HEK293 (cell line): ENCODE measurements around the gene ACAP1.

Experiments
- BCL11A ChIP-seq: fragments of 450-650 bp; formaldehyde crosslinking; IDR thresholded peaks from 2 replicates; pipeline ENCODE4 v1.5.1; 2016; ENCODE audit warnings: low read depth, missing biosample characterization, missing genetic modification characterization
- GLIS2 ChIP-seq: fragments of 450-650 bp; formaldehyde crosslinking; IDR thresholded peaks from 2 replicates; pipeline ENCODE4 v1.5.1; 2016; ENCODE audit warnings: missing biosample characterization, missing genetic modification characterization
- REPIN1 ChIP-seq: fragments of 450-650 bp; formaldehyde crosslinking; IDR thresholded peaks from 2 replicates; pipeline ENCODE4 v1.5.1; 2017; ENCODE audit warnings: missing biosample characterization, missing genetic modification characterization, low read depth
- SP2 ChIP-seq: fragments of 450-650 bp; formaldehyde crosslinking; IDR thresholded peaks from 2 replicates; pipeline ENCODE4 v1.5.1; 2016; ENCODE audit warnings: missing biosample characterization, missing genetic modification characterization
- WT1 ChIP-seq: fragments of 450-650 bp; formaldehyde crosslinking; IDR thresholded peaks from 2 replicates; pipeline ENCODE4 v1.5.1; 2016; ENCODE audit warnings: missing biosample characterization, missing genetic modification characterization
- ZBTB20 ChIP-seq: fragments of 450-650 bp; formaldehyde crosslinking; IDR thresholded peaks from 2 replicates; pipeline ENCODE4 v1.5.1; 2016; ENCODE audit warnings: missing biosample characterization, missing genetic modification characterization
- ZNF114 ChIP-seq: fragments of 450-650 bp; formaldehyde crosslinking; IDR thresholded peaks from 2 replicates; pipeline ENCODE4 v1.5.0; 2017; ENCODE audit warnings: missing biosample characterization, missing genetic modification characterization
- ZNF155 ChIP-seq: fragments of 450-650 bp; formaldehyde crosslinking; IDR thresholded peaks from 2 replicates; pipeline ENCODE4 v1.5.1; 2016; ENCODE audit warnings: missing biosample characterization, missing genetic modification characterization
- ZNF16 ChIP-seq: fragments of 450-650 bp; formaldehyde crosslinking; IDR thresholded peaks from 2 replicates; pipeline ENCODE4 v1.5.1; 2016; ENCODE audit warnings: low read depth, missing biosample characterization, missing genetic modification characterization
- ZNF2 ChIP-seq: fragments of 450-650 bp; formaldehyde crosslinking; IDR thresholded peaks from 2 replicates; pipeline ENCODE4 v1.5.1; 2016; ENCODE audit warnings: missing biosample characterization, missing genetic modification characterization
- ZNF221 ChIP-seq: fragments of 450-650 bp; formaldehyde crosslinking; IDR thresholded peaks from 2 replicates; pipeline ENCODE4 v1.5.1; 2017; ENCODE audit warnings: missing biosample characterization, missing genetic modification characterization, borderline replicate concordance
- ZNF292 ChIP-seq: fragments of 450-650 bp; formaldehyde crosslinking; IDR thresholded peaks from 2 replicates; pipeline ENCODE4 v1.5.1; 2016; ENCODE audit warnings: low read depth, missing biosample characterization, missing genetic modification characterization, borderline replicate concordance
- ZNF394 ChIP-seq: fragments of 450-650 bp; formaldehyde crosslinking; IDR thresholded peaks from 2 replicates; pipeline ENCODE4 v1.5.1; 2016; ENCODE audit warnings: missing biosample characterization, missing genetic modification characterization, mild to moderate bottlenecking, moderate library complexity, borderline replicate concordance
- ZNF473 ChIP-seq: fragments of 450-650 bp; formaldehyde crosslinking; IDR thresholded peaks from 2 replicates; pipeline ENCODE4 v1.5.1; 2017; ENCODE audit warnings: missing biosample characterization, missing genetic modification characterization
- ZNF548 ChIP-seq: fragments of 450-650 bp; formaldehyde crosslinking; IDR thresholded peaks from 2 replicates; pipeline ENCODE4 v1.5.1; 2016; ENCODE audit warnings: missing biosample characterization, missing genetic modification characterization
- ZNF792 ChIP-seq: fragments of 450-650 bp; formaldehyde crosslinking; IDR thresholded peaks from 2 replicates; pipeline ENCODE4 v1.5.1; 2016; ENCODE audit warnings: missing biosample characterization, missing genetic modification characterization
- ZNF837 ChIP-seq: fragments of 450-650 bp; formaldehyde crosslinking; IDR thresholded peaks from 2 replicates; pipeline ENCODE4 v1.5.1; 2016; ENCODE audit warnings: missing biosample characterization, missing genetic modification characterization
- TF ChIP-seq, protein P1 (sequence below): fragments of 450-650 bp; formaldehyde crosslinking; IDR thresholded peaks from 2 replicates; pipeline ENCODE4 v1.5.0; 2017; ENCODE audit warnings: missing biosample characterization, missing genetic modification characterization, borderline replicate concordance
- TF ChIP-seq, protein P2 (sequence below): fragments of 450-650 bp; formaldehyde crosslinking; IDR thresholded peaks from 2 replicates; pipeline ENCODE4 v1.5.1; 2016; ENCODE audit warnings: missing biosample characterization, missing genetic modification characterization, low read depth
- TF ChIP-seq, protein P3 (sequence below): fragments of 450-650 bp; formaldehyde crosslinking; IDR thresholded peaks from 2 replicates; pipeline ENCODE4 v1.5.1; 2016; ENCODE audit warnings: missing biosample characterization, missing genetic modification characterization
- TF ChIP-seq, protein P4 (sequence below): fragments of 450-650 bp; formaldehyde crosslinking; IDR thresholded peaks from 2 replicates; pipeline ENCODE4 v1.5.1; 2016; ENCODE audit warnings: missing biosample characterization, missing genetic modification characterization
- TF ChIP-seq, protein P5 (sequence below): fragments of 450-650 bp; formaldehyde crosslinking; IDR thresholded peaks from 2 replicates; pipeline ENCODE4 v1.5.1; 2017; ENCODE audit warnings: missing biosample characterization, missing genetic modification characterization
- TF ChIP-seq, protein P6 (sequence below): fragments of 450-650 bp; formaldehyde crosslinking; IDR thresholded peaks from 2 replicates; pipeline ENCODE4 v1.5.1; 2017; ENCODE audit warnings: missing biosample characterization, mild to moderate bottlenecking, missing genetic modification characterization, moderate library complexity
- TF ChIP-seq, protein P7 (sequence below): fragments of 450-650 bp; formaldehyde crosslinking; IDR thresholded peaks from 2 replicates; pipeline ENCODE4 v1.5.1; 2016; ENCODE audit warnings: missing biosample characterization, missing genetic modification characterization
- TF ChIP-seq, protein P8 (sequence below): fragments of 450-650 bp; formaldehyde crosslinking; IDR thresholded peaks from 2 replicates; pipeline ENCODE4 v1.5.1; 2016; ENCODE audit warnings: missing biosample characterization, missing genetic modification characterization

Gene ACAP1

DNA sequence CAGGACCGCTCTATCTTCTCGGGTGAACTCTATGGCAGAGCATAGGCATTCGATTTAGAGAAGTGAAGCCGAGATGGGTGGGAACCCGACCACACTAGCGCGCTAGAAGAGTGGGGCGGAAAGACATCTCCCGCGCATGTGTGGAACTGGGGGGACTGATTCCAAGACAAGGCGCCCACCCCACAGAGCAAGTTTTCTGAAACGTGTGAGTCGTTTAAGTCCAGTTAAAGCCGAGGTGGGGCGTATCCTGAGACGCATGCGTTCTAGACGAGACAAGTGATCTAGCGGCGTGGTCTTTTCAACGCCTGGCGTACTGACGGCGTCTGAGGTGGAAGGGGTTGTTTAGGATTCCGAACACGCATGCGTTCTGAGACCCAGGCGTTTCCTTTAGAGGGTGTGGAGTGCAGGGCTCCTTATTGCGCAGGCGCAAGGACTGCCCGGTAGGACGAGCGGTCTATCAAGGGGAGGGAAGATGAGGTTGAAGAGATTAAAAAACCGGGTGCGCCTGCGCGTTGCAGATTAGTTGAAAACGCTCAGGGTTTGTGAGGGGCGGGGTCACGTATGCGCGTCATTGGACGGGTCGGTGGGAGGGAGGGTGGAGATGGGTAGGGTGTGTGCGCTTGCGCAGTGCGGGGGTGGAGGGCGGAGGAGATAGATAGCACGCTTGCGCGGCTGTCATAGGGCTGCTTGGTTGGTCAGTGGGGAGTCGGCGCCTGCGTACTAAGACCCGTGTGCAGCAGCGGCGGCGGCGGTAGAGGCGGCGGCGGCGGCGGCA lies 29.2 kb upstream of the ACAP1 start, which contains the start of gene EIF5A (continued):
- TF ChIP-seq, protein P1, sequence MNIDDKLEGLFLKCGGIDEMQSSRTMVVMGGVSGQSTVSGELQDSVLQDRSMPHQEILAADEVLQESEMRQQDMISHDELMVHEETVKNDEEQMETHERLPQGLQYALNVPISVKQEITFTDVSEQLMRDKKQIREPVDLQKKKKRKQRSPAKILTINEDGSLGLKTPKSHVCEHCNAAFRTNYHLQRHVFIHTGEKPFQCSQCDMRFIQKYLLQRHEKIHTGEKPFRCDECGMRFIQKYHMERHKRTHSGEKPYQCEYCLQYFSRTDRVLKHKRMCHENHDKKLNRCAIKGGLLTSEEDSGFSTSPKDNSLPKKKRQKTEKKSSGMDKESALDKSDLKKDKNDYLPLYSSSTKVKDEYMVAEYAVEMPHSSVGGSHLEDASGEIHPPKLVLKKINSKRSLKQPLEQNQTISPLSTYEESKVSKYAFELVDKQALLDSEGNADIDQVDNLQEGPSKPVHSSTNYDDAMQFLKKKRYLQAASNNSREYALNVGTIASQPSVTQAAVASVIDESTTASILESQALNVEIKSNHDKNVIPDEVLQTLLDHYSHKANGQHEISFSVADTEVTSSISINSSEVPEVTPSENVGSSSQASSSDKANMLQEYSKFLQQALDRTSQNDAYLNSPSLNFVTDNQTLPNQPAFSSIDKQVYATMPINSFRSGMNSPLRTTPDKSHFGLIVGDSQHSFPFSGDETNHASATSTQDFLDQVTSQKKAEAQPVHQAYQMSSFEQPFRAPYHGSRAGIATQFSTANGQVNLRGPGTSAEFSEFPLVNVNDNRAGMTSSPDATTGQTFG (tag by site-specific recombination): no peak
- TF ChIP-seq ZNF221 (tag by site-specific recombination) (no peak), ZNF837 (tag by site-specific recombination) (no peak), ZNF792 (tag by site-specific recombination) (no peak), ZNF394 (tag by site-specific recombination) (no peak), SP2 (tag by site-specific recombination) (peak; percentile 91), GLIS2 (tag by site-specific recombination) (no peak), ZNF2 (peak; percentile 26; the same call in 1 of the 2 replicates), ZNF155 (no peak), ZNF114 (tag by site-specific recombination) (no peak), ZBTB20 (tag by site-specific recombination) (peak; percentile 51; the same call in 1 of the 2 replicates), REPIN1 (tag by site-specific recombination) (no peak), BCL11A (tag by site-specific recombination) (no peak), ZNF548 (no peak), ZNF292 (no peak), ZNF16 (no peak), ZNF473 (tag by site-specific recombination) (no peak), WT1 (no peak)
- TF ChIP-seq, protein P2, sequence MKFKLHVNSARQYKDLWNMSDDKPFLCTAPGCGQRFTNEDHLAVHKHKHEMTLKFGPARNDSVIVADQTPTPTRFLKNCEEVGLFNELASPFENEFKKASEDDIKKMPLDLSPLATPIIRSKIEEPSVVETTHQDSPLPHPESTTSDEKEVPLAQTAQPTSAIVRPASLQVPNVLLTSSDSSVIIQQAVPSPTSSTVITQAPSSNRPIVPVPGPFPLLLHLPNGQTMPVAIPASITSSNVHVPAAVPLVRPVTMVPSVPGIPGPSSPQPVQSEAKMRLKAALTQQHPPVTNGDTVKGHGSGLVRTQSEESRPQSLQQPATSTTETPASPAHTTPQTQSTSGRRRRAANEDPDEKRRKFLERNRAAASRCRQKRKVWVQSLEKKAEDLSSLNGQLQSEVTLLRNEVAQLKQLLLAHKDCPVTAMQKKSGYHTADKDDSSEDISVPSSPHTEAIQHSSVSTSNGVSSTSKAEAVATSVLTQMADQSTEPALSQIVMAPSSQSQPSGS (tag by site-specific recombination): no peak
- TF ChIP-seq, protein P3, sequence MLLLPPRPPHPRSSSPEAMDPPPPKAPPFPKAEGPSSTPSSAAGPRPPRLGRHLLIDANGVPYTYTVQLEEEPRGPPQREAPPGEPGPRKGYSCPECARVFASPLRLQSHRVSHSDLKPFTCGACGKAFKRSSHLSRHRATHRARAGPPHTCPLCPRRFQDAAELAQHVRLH: no peak
- TF ChIP-seq, protein P4, sequence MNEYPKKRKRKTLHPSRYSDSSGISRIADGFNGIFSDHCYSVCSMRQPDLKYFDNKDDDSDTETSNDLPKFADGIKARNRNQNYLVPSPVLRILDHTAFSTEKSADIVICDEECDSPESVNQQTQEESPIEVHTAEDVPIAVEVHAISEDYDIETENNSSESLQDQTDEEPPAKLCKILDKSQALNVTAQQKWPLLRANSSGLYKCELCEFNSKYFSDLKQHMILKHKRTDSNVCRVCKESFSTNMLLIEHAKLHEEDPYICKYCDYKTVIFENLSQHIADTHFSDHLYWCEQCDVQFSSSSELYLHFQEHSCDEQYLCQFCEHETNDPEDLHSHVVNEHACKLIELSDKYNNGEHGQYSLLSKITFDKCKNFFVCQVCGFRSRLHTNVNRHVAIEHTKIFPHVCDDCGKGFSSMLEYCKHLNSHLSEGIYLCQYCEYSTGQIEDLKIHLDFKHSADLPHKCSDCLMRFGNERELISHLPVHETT: no peak; the same call in 1 of the 2 replicates
- TF ChIP-seq, protein P5, sequence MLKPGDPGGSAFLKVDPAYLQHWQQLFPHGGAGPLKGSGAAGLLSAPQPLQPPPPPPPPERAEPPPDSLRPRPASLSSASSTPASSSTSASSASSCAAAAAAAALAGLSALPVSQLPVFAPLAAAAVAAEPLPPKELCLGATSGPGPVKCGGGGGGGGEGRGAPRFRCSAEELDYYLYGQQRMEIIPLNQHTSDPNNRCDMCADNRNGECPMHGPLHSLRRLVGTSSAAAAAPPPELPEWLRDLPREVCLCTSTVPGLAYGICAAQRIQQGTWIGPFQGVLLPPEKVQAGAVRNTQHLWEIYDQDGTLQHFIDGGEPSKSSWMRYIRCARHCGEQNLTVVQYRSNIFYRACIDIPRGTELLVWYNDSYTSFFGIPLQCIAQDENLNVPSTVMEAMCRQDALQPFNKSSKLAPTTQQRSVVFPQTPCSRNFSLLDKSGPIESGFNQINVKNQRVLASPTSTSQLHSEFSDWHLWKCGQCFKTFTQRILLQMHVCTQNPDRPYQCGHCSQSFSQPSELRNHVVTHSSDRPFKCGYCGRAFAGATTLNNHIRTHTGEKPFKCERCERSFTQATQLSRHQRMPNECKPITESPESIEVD (tag by site-specific recombination): no peak
- TF ChIP-seq, protein P6, sequence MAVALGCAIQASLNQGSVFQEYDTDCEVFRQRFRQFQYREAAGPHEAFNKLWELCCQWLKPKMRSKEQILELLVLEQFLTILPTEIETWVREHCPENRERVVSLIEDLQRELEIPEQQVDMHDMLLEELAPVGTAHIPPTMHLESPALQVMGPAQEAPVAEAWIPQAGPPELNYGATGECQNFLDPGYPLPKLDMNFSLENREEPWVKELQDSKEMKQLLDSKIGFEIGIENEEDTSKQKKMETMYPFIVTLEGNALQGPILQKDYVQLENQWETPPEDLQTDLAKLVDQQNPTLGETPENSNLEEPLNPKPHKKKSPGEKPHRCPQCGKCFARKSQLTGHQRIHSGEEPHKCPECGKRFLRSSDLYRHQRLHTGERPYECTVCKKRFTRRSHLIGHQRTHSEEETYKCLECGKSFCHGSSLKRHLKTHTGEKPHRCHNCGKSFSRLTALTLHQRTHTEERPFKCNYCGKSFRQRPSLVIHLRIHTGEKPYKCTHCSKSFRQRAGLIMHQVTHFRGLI (tag by site-specific recombination): peak; percentile 42; the same call in 1 of the 2 replicates
- TF ChIP-seq, protein P7, sequence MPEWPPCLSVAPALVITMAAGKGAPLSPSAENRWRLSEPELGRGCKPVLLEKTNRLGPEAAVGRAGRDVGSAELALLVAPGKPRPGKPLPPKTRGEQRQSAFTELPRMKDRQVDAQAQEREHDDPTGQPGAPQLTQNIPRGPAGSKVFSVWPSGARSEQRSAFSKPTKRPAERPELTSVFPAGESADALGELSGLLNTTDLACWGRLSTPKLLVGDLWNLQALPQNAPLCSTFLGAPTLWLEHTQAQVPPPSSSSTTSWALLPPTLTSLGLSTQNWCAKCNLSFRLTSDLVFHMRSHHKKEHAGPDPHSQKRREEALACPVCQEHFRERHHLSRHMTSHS: no peak
- TF ChIP-seq, protein P8, sequence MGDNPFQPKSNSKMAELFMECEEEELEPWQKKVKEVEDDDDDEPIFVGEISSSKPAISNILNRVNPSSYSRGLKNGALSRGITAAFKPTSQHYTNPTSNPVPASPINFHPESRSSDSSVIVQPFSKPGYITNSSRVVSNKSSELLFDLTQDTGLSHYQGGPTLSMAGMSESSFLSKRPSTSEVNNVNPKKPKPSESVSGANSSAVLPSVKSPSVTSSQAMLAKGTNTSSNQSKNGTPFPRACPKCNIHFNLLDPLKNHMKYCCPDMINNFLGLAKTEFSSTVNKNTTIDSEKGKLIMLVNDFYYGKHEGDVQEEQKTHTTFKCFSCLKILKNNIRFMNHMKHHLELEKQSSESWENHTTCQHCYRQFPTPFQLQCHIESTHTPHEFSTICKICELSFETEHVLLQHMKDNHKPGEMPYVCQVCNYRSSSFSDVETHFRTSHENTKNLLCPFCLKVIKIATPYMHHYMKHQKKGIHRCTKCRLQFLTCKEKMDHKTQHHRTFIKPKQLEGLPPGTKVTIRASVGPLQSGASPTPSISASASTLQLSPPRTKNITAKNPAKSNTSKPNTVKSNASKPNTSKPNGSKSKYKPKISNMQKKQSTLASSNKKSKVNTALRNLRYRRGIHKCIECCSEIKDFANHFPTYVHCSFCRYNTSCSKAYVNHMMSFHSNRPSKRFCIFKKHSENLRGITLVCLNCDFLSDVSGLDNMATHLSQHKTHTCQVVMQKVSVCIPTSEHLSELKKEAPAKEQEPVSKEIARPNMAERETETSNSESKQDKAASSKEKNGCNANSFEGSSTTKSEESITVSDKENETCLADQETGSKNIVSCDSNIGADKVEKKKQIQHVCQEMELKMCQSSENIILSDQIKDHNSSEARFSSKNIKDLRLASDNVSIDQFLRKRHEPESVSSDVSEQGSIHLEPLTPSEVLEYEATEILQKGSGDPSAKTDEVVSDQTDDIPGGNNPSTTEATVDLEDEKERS (tag by site-specific recombination): no peak
